NB4 (cell line): ENCODE measurements around the gene SNUPN.

Experiments used
- POLR2A ChIP-seq: IDR thresholded peaks from 2 replicates; pipeline ENCODE4 v1.6.1; 2011; ENCODE audit warnings: mild to moderate bottlenecking; ENCODE audit not compliant: insufficient read length; ENCODE audit errors: extremely low read depth
- TF ChIP-seq, protein P1 (sequence below): IDR thresholded peaks from one replicate; pipeline ENCODE4 v1.5.1; 2012; ENCODE audit warnings: low read depth, low read length

- TF ChIP-seq, protein P1, sequence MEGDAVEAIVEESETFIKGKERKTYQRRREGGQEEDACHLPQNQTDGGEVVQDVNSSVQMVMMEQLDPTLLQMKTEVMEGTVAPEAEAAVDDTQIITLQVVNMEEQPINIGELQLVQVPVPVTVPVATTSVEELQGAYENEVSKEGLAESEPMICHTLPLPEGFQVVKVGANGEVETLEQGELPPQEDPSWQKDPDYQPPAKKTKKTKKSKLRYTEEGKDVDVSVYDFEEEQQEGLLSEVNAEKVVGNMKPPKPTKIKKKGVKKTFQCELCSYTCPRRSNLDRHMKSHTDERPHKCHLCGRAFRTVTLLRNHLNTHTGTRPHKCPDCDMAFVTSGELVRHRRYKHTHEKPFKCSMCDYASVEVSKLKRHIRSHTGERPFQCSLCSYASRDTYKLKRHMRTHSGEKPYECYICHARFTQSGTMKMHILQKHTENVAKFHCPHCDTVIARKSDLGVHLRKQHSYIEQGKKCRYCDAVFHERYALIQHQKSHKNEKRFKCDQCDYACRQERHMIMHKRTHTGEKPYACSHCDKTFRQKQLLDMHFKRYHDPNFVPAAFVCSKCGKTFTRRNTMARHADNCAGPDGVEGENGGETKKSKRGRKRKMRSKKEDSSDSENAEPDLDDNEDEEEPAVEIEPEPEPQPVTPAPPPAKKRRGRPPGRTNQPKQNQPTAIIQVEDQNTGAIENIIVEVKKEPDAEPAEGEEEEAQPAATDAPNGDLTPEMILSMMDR, result no peak
- no peak for TF ChIP-seq POLR2A
These were observed 11.9 kb upstream of the SNUPN start for GRCh38 chr15:75637245-75638009.
